Stimulated activated CD4-positive, alpha-beta T cell treated with anti-CD3 and anti-CD28 coated beads, Interleukin-15, amount 100 ng/mL, for 24 hours (primary cell): ENCODE results near the gene ANXA2R.
"Not testable (repeated sequence)": the region's sequence is repeated elsewhere in the genome, so short reads cannot be mapped to it uniquely, and the experiment has no call there.

Experiments used
- DNase-seq: peaks from one replicate; pipeline ENCODE4 v3.0.0-alpha.2; 2020

Gene ANXA2R, protein sequence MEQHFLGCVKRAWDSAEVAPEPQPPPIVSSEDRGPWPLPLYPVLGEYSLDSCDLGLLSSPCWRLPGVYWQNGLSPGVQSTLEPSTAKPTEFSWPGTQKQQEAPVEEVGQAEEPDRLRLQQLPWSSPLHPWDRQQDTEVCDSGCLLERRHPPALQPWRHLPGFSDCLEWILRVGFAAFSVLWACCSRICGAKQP

DNA sequence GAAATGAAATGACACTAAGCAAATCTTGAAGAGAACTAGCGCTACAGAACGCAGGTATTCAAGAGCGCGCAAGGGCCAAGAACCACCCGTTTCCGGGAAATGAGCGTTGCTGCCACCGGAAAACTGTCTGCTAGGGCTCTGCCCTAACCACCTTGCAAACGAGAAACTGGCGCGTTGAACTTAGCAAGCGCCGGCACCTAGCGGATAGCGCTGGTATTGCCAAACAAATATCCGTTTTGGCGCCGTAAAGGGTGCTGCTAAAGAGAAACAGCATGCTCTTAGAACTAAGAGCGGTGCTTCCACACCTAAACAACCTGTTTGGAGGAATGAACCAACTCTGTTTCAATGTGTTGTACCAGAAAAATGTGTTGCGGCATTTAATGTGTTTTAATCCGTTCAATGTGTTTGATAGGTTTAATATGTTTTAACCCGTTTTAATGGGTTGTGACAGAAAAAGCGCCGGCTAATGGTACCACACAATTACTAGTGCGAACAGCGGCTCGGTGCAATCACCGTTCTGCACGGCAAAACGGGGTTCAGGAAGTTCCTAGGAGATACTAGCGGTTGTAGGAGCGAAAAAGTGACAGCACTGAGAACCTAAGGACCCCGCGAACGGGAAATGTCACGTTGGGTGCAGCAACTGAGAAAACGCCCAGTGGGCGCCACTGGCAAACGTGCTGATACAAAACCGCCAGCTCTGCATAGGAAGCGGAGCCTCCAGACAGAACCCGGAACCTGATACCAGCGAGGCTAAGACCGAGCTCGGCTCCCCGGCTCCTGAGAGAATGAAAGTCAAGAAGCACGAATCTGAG is at the start of gene ANXA2R:
Gene ANXA2R, minus strand, starts transcription at position 33 of the 812 bp plus-strand sequence. CDS start 273 bp downstream, outside the sequence.
- DNase-seq, result peak; percentile 93

DNA sequence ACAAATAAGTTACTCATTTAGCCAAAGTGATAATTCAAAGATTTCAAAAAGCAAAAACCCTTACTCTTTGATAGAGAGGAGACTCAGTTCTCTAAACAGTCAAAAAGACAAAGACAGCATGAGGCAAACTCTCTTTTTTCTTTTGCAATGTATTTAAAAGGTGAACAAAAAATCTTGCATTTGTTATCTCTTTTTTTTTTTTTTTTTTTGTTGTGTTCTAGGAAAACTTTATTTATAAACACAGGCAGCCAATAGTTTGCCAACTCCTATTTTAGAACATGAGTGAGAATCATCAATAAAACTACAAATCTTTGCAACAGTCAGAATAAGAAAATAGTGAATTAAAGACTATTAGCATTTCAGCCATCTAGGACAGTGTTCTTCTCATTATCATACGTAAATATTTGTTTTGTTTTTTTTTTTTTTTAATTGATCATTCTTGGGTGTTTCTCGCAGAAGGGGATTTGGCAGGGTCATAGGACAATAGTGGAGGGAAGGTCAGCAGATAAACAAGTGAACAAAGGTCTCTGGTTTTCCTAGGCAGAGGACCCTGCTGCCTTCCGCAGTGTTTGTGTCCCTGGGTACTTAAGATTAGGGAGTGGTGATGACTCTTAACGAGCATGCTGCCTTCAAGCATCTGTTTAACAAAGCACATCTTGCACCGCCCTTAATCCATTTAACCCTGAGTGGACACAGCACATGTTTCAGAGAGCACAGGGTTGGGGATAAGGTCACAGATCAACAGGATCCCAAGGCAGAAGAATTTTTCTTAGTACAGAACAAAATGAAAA is 46.2 kb upstream of the ANXA2R start:
- DNase-seq, result not testable (repeated sequence)

DNA sequence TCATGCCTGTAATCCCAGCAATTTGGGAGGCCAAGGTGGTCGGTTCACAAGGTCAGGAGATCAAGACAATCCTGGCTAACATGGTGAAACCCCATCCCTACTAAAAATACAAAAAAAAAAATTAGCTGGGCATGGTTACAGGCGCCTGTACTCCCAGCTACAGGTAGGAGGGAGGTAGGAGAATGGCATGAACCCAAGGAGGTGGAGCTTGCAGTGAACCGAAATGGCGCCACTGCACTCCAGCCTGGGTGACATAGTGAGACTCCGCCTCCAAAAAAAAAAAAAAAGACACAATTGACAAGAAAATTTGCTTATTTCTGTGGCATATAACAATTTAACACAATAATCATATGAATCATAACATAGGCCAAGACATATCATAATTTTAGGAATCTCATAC is 45.3 kb upstream of the ANXA2R start:
- DNase-seq, result no peak

DNA sequence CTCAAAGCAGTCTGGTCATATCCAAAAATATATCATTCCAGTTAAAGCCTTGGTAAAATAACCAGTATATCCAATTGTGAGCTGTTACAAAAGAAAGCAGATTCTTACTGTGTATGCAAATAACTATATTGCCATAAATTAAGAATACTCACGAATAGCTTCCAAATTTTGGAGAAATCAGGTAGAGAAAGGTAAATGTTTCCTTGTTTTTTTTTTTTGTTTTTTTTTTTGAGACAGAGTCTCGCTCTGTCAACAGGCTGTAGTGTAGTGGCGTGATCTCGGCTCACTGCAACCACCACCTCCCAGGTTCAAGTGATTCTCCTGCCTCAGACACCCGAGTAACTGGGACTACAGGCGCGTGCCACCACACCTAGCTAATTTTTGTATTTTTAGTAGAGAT is 44.3 kb upstream of the ANXA2R start:
- DNase-seq, result not testable (repeated sequence)

DNA sequence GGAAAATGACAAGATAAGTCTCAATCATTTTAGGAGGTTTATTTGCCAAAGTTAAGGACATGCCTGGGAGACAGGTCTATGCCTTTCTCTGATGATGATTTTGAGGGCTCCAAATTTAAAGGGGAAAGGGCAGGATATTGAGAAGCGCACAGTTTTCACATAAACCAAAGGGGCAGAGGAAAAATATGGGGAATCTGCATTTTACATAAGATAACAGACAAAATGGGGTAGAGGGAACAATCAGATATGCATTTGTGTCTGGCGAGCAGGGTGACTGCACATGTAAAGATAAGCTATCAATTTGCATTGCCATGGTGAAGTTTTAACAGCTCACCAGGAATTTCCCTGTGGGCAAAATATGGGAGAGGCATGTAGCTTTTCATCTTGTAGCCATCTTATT is 41.2 kb upstream of the ANXA2R start:
- not testable (repeated sequence) for DNase-seq

DNA sequence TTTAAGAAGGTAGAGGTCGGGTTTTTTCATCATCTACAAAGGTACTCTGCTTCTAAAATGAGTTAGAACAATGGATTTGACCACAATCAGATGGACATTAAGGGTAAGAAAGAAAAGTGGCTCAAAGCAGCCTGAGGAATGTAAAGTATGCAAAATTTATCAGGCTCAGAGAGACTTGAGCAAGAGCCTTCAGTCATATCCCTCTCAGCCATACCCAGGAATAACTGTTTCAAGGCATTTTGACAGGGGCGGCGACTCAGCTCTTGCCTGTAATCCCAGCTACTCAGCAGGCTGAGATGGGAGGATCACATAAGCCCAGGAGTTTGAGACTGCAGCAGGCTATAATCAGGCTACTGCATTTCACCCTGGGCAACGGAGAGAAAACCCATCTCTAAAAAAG is 38.8 kb upstream of the ANXA2R start:
- no peak for DNase-seq

DNA sequence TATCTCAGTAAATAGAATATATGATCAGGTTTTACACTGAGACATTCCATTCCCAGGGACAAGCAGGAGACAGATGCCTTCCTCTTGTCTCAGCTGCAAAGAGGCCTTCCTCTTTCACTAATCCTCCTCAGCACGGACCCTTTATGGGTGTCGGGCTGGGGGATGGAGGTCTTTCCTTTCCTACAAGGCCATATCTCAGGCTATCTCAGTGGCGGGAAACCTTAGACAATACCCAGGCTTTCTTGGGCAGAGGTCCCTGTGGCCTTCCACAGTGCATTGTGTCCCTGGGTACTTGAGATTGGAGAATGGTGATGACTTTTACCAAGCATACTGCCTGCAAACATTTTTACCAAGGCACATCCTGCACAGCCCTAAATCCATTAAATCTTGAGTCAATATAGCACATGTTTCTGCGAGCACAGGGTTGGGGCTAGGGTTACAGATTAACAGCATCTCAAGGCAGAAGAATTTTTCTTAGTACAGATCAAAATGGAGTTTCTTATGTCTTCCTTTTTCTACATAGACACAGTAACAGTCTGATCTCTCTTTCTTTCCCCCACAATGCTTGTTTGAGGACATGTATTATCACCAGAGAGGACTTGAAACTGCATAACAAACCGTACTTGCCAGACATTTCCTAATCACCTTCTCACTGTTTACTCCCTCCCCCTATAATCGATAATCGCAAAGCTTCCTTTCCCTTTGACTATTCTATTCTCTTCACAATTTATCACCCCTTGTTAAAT is 37.5 kb upstream of the ANXA2R start:
- not testable (repeated sequence) for DNase-seq

DNA sequence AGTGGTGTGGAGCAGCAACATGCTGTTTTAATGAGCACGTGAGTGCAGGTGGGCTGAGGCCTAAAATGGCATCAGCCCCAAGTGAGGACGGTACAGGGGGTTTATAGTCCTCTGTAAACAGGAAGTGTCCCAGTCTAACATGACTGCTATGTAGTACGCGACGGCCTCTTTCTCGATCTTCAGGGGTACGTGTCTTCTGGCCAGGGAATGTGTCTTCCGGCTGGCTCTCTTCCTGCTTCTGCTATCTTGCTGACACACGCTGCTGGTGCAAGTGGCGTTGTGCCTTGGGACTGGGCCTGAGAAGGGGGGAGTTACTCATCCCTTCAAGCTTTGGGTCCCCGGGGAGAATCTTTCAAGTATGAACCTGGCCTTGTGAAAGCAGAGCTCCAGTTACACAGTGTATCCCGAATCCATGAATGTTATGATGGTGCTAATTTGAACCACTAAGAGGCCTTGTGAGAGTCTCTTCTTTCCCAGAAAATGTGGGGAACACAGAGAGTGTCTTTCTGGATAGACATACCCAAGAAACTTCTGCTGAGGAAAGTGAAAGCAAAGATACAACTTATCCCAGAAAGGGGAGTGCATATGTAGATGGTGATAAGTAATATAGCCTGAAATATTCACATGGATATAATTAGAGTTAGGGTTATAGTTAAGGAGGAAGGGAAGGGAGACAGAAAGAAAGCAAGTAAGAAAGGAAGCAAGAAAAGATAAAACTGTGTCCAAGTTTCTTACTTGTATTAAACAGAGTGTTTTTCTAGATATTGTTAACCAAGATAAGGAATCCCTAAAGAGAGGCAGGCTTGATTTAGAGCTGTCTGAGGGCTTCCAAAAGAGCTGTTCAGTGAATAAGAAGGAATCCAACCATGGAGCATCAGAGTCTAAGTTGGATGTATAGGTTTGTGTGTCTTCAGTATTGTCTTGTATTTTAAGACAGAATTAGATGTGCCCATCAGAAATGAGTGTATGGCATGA is 35.5 kb upstream of the ANXA2R start:
- no peak for DNase-seq

DNA sequence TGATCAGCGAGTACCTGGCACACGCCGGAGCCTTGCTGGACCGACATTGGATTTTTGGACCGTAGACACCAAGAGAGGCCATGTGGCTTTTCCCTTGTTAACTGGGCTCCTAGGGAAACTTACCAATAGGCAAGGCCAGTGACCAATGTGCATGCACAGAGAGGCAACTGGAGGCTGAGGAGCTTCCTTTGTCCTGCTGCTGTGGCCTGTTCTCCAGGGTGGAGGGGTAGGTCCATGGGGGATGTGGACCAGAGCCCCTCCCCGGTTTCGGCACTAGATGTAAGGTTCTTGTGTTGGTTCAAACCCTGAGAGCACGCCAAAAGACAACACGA is 34.8 kb upstream of the ANXA2R start:
- DNase-seq, result no peak

DNA sequence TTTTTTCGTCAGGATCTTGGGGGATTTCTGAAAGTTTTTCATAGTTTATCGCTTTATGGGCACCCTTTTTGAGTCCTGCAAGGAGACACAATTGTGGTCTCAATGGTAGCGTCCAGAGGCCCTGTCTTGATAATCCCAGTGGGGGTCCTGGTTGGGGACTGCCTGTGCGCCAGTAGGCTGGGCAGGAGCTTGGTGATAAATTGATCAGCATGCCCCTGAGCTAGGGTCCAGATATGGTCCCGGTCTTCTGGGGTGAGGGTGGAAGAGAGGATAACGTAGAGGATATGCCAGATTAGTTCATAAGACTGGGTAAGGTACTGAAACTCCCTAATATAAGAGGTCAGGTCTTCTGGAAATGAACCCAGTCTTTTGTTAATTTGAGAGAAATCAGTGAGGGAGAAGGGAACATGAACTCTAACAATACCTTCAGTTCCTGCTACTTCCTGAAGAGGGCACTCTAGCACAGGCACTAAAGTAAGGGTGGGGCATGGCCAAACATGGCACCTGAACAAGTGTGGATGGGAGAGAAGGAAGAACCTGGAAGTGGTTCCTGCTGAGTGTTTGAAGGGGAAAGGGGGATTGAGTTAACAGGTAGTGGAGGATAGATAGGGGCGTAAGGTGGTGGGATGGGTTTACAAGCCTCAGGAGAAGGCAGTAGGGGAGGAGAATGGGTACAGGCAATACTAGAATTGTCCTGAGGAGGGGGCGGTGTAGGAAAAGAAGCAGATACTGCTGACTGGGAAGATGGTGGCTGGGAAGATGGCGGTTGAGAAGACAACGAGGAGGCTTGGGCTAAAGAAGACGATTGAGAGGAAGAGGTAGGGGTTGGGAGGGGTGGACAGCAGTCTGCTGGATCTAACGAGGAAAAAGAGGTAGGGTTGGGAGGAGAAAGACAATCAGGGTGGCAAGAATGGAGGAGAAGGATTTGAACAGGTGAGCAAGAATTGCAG is 33.8 kb upstream of the ANXA2R start:
- DNase-seq, result peak; percentile 56

DNA sequence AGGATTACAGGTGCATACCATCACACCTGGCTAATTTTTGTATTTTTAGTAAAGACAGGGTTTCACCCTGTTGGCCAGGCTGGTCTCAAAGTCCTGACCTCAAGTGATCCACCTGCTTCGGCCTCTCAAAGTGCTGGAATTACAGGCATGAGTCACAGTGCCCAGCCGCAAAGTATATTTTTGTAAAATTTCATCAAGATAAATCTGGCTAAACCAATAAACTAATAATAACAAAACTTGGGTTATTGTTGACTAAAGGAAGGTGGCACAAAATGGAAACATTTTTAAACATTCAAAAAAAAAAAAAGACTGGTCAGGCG is 29.2 kb upstream of the ANXA2R start:
- not testable (repeated sequence) for DNase-seq

DNA sequence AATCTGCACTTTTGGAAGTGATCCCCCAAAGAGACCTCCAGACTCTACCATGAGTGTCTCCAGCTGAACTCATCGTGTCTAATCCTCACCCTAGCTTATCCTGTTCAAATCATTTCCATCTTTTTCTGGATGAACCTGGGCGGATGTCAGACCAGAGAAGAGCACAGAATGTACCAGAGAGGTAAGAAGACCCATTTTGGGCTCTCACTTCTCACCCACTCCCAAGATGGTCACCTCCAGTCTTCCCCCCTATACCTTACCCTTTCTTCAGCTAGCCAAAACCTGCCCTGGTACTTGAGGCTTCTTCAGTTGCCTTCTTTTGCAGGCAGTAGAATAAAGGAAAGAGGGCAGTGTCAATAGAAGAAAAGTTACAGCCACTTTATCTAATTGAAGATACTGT is 27.9 kb upstream of the ANXA2R start:
- no peak for DNase-seq

DNA sequence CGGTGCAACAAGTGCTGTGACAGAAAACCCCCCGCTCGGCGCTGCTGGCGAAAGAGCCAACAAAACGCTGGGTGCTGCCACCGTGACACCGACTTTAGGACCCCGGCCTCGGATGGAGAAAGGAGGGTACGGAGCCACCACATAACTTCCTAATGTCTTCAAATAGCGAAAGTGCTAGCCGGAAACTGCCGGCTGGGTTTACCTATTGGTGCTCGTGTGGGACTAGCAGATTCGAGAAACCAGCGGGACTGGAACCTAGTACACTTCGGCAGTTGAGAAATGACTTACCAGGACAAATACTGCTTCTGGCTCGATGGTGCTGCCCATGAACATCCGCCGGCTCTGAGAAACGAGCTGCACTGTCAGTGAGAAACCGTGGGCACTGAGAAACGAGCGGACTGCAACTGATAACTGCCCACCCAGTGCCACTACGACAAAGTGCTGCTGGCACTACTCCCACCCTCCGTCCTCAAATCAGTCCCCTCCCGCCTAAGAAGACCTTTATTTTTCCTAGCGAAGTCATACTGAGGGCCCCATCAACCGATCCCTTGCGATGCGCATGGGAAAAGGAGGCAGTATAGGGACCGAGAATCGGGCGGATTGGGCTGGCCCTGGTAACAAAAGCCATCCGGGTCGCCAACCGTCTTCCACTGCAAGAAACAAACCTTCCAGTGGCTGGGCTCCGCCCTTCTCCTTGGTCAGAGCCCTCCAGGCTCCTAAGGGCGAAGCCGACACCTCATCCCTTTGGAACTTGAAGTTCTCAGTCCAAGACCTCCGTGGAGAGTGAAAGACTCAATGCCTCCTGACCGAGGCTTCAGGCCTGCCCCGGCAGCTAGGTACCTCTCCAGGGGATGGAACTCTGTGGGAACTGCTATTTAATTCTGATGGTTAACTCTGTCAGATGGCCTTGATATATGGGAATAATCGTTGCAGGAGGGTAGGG is 27.0 kb upstream of the ANXA2R start:
- DNase-seq, result peak; percentile 89

DNA sequence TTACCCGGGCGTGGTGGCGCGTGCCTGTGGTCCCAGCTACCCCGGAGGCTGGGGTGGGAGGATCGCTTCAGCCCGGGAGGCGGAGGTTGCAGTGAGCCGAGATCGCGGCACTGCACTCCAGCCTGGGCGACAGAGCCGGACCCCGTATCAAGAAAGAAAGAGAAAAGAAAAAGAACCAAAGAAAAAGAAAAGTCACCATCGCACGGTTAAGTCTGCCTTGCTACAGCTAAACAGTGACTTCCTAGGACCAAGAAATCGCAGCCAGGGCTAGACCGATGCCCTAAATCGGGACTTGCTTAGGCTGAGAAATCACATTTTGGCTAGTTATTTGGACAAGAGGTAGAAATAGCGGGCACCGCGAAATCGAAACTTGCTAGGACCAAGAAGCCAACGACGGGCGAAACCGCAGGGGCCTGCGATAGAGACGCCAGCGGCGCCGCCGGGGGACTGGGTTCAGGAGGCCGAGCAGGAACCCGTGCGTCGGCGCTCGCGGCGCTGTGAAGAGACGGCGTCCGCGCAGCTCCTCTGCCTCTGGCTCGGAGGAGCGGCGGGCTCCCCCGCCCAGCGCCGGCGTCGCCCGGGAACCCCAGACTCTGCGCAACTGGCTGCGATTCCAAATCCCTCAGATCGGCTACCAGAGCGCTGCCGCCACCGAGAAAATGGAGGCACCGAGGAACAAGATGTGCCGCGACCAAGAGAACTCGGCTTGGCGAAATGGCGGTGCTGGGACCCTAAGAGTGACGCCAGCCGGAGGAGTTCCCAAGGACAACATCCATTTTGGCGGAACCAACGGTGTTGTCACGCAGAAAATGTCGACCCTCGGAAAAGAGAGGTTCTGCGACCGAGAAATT is 26.1 kb upstream of the ANXA2R start:
- DNase-seq, result peak; percentile 78

DNA sequence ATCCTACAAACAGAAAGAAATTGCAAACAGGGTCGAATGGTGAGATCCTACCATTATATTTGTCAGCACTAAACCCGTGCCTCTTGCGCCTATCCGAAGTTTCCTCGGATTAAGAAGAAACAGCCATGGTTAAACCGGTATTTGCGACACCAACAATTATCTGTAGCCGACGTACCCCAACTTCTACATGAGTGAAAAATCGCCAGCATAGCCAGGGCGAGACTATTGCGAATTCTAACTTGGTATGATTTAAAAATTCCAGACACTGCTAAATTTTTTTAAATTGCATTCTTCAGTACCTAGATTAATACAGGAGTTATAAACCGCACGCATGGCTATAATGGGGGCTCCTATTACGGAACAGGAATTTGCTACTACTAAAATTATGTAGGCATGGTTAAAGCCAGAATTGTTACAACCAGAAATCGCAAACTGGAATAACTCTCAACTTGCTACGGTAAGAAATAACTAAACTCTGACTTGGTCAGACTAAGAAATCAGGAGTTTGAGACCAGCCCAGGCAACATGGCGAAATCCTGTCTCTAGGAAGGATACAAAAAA is 25.3 kb upstream of the ANXA2R start:
- no peak for DNase-seq

DNA sequence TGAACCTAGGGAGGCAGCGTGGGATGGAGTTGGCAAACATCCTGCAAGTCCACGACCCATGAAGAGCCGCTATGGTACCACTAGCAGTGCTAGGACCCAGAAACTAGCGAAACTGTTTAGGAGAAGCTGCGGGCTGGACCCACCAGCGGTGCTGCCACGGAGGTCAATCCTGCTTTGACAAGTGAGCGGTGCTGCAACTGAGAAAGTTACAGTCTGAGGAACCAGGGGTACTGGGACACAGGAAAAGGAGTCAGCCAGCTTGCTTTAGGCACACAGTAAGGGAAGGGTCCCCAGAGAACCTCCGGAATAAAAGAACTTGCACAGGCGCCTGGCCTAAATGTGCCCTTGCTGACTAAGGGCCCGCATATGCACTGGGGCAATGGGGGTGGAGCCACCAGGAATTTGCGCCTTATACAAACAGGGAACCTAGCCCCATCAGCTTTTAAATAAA is 23.6 kb upstream of the ANXA2R start:
- DNase-seq, result no peak

DNA sequence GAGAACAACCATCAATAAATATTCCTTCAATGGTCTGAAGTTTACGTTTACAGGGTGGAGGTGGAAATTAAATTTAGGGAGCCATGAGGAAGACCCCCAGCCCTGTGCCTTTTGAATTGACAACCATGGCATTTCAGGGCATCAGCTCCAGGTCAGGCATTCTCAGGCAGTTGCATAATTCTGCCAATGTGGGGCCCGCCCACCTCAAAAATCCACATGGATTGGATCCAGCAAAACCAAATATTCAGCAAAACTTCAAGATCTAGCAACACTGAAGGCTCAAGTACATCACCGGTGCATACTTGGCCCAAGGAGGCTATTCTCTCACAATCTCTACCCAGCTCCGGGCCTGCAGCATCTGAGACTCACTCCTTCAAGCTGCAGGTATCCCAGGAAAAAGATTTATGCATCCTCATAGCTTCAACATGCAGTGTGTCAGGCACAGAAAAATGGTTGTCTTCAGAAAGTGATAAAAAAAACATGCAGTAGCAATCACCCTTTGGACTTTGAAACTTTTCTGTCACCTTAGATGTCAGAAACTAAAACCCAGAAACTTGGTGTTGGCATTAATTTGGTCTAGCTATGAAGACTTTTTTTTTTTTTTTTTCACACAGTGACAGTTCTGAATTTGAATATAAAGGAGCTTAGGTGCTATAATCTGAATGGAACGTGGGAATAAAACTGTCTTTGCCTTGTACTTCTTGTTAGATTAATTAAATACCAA is 21.4 kb upstream of the ANXA2R start:
- no peak for DNase-seq
